ENCODE measurements around the gene TNP2. TPM values are rescaled to one million over a fixed set of nuclear protein-coding genes. Genes with fewer than 3 reads are reported as not detected.

The TNP2 gene
- total and polyA plus RNA-seq, 2 donors (not counting 3 experiments of a cell fraction or from before 2014, with no cell fraction given): not detected

DNA sequence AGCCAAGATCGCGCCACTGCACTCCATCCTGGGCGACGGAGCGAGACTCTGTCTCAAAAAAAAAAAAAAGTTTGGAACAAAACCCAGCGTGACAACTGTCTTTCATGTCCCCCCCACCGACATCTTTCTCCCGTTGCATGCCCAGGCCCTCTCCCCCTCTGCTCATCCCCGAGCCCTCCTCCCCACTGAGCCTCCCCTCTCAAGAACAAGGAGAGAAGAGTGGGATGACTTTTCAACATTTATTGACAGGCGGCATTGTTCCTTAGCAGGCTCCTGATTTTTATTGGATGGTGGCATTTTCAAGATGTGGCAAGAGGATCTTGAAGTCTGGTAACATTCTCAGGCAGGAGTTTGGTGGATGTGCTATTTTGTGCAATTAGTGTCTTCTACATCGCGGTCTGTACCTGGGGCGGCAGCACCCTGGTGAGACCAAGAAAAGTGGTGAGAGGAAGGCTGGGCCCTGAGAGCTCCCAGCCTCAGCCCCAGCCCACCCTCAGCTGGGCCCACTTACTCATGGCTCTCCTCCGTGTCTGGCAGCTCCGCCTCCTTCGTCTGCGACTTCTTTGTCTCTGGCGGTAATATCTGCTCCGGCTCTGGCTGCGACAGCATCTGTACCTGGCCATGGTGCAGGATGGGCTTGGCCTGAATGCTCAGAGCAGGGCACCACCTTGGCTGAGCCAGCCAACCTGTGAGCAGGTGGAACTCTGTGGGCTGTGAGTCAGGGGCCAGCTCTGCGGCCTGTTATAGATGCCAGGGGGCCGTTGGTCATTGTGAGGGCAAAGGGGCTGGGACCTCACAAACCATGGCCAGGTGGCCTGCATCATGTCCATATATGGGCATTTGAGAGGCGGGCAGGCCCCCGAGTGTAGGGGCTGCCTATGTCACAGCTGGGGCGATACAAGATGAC, 11.7 kb upstream of the TNP2 start, which contains the start of gene PRM1:
TSS of gene PRM1 (minus strand) at position 715 of the 907 bp plus-strand sequence. CDS start at position 623, 92 bp downstream.
- TF ChIP-seq GATA2 (IDR thresholded peaks at IDR 0.05; ENCODE audit: insufficient read depth, insufficient read length, low read depth, low read length): no peak
- no peak for TF ChIP-seq POLR2A (IDR thresholded peaks at IDR 0.05; ENCODE audit: low read depth, low read length)
- TF ChIP-seq POLR2AphosphoS5 (IDR thresholded peaks at IDR 0.05; ENCODE audit: insufficient read depth, low read depth, low read length): no peak
- TF ChIP-seq, protein P1, sequence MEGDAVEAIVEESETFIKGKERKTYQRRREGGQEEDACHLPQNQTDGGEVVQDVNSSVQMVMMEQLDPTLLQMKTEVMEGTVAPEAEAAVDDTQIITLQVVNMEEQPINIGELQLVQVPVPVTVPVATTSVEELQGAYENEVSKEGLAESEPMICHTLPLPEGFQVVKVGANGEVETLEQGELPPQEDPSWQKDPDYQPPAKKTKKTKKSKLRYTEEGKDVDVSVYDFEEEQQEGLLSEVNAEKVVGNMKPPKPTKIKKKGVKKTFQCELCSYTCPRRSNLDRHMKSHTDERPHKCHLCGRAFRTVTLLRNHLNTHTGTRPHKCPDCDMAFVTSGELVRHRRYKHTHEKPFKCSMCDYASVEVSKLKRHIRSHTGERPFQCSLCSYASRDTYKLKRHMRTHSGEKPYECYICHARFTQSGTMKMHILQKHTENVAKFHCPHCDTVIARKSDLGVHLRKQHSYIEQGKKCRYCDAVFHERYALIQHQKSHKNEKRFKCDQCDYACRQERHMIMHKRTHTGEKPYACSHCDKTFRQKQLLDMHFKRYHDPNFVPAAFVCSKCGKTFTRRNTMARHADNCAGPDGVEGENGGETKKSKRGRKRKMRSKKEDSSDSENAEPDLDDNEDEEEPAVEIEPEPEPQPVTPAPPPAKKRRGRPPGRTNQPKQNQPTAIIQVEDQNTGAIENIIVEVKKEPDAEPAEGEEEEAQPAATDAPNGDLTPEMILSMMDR (IDR thresholded peaks at IDR 0.05; ENCODE audit: extremely low read depth in 1 of 2, insufficient read depth in 1 of 2, low read depth in 1 of 2, low read length in 2 of 2): no peak
- TF ChIP-seq MYC (IDR thresholded peaks at IDR 0.05; ENCODE audit: low read depth, low read length): no peak
- TF ChIP-seq EZH2 (IDR thresholded peaks at IDR 0.05; ENCODE audit: borderline replicate concordance, low read depth, low read length, severe bottlenecking): no peak
- TF ChIP-seq, protein P2, sequence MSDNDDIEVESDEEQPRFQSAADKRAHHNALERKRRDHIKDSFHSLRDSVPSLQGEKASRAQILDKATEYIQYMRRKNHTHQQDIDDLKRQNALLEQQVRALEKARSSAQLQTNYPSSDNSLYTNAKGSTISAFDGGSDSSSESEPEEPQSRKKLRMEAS (IDR thresholded peaks at IDR 0.05; ENCODE audit: insufficient read depth, insufficient read length): no peak
- no peak for TF ChIP-seq JUN (IDR thresholded peaks at IDR 0.05; ENCODE audit: borderline replicate concordance, insufficient read depth, insufficient read length, low read depth)
- no peak for TF ChIP-seq FOS (IDR thresholded peaks at IDR 0.05; ENCODE audit: borderline replicate concordance, insufficient read depth, low read length)
- Histone ChIP-seq H3K9ac (replicated peaks; ENCODE audit: extremely low read depth, insufficient read depth, low read length) (no peak within 1 kb of the TSS), H2AFZ (ENCODE audit: low read depth, low read length) (no peak within 1 kb of the TSS), H3K36me3 (ENCODE audit: control insufficient read depth in 2 of 2, extremely low read depth in 1 of 2, insufficient read depth in 2 of 2, low read length in 2 of 2) (no peaks in the 10 kb centered on the region), H3K79me2 (ENCODE audit: control insufficient read depth, insufficient read depth, low read length) (no peaks in the 10 kb centered on the region), H3K27ac (ENCODE audit: insufficient read depth, low read depth, low read length) (no peak within 1 kb of the TSS), H3K4me1 (ENCODE audit: control insufficient read depth, extremely low read depth, insufficient read depth, low read length) (no peaks in the 10 kb centered on the region), H3K27me3 (ENCODE audit: control insufficient read depth in 2 of 2, insufficient read depth in 2 of 2, low read length in 2 of 2) (peaks cover under 1 to 2% of the 10 kb centered on the region in 2 experiments), H3K4me2 (ENCODE audit: insufficient read depth, low read length) (no peak within 1 kb of the TSS), H4K20me1 (replicated peaks; ENCODE audit: control insufficient read depth, extremely low read depth, insufficient read depth, low read length) (no peaks in the 10 kb centered on the region), H3K9me3 (replicated peaks; ENCODE audit: control insufficient read depth, insufficient read depth, low read length) (no peaks in the 10 kb centered on the region), H3K9me1 (replicated peaks; ENCODE audit: control insufficient read depth, extremely low read depth, insufficient read depth, low read length) (no peaks in the 10 kb centered on the region), H3K4me3 (replicated peaks in 1 of 3; ENCODE audit: insufficient read depth in 1 of 3, low read depth in 1 of 3, low read length in 3 of 3) (no peak within 1 kb of the TSS)
- no TSS peak for BruUV-seq (replicated peaks)
- no peak for DNase-seq (ENCODE audit: low read depth, low spot score)
- intact Hi-C loops (cut with micrococcal nuclease): no loop called here
- dilution Hi-C loops (cut with MboI; ENCODE audit: extremely low pct_ligation_motif_present, low sequenced_read_pairs): no loop called here
- no peak for FAIRE-seq
- CTCF ChIA-PET: no interaction called here
- POLR2A ChIA-PET: no interaction called here
